NT2/D1 (cell line): ENCODE measurements around the gene SLC12A1.
"Not testable (repeated sequence)": the region's sequence is repeated elsewhere in the genome, so short reads cannot be mapped to it uniquely, and the experiment has no call there.

Source experiments
- DNase-seq: peaks from one replicate; pipeline ENCODE4 v3.0.0-alpha.2; 2011; ENCODE audit warnings: low read depth, low spot score
- H3K27me3 ChIP-seq: 2 replicates; pipeline ENCODE4 v1.6.0; 2011; ENCODE audit warnings: mild to moderate bottlenecking; ENCODE audit not compliant: insufficient read length, insufficient read depth
- H3K36me3 ChIP-seq: 2 replicates; pipeline ENCODE4 v1.6.1; 2011; ENCODE audit warnings: mild to moderate bottlenecking, low read length, mixed read lengths; ENCODE audit not compliant: insufficient read depth, insufficient read length
- H3K4me1 ChIP-seq: 2 replicates; pipeline ENCODE4 v1.5.1; 2011; ENCODE audit not compliant: insufficient read depth, insufficient read length
- H3K4me3 ChIP-seq: 2 replicates; pipeline ENCODE4 v1.5.1; 2011; ENCODE audit warnings: low read depth; ENCODE audit not compliant: insufficient read length
- H3K9ac ChIP-seq: 2 replicates; pipeline ENCODE4 v1.6.0; 2011; ENCODE audit warnings: low read depth; ENCODE audit not compliant: insufficient read length
- H3K9me3 ChIP-seq: 2 replicates; pipeline ENCODE4 v1.5.1; 2011; ENCODE audit warnings: mild to moderate bottlenecking, low read length; ENCODE audit not compliant: insufficient read depth
- SUZ12 ChIP-seq: IDR thresholded peaks from 2 replicates; pipeline ENCODE4 v1.6.1; 2011; ENCODE audit not compliant: insufficient read length, insufficient read depth; ENCODE audit errors: extremely low read depth
- YY1 ChIP-seq: IDR thresholded peaks from 2 replicates; pipeline ENCODE4 v1.6.1; 2011; ENCODE audit not compliant: insufficient read length, insufficient read depth
- ZNF274 ChIP-seq: IDR thresholded peaks from 2 replicates; pipeline ENCODE4 v1.6.1; 2011; ENCODE audit warnings: mild to moderate bottlenecking, low read depth, low read length

Gene SLC12A1

DNA sequence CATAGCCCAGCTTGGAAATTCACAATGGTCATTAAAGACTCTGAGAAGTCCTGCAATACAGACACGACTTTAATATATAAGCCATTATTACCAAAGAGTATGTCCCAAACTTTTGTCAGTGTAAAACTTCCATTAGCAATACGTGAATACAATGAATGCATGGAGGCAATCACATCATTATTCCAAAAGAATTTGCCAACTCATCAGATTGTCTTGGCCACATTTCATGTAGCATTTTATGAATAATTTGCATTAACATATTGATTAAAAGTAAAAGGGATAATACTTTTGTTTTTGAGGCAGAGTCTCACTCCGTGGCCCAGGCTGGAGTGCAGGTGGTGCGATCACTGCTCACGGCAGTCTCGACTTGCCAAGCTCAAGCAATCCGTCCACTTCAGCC is 117.2 kb downstream of the SLC12A1 start:
- Histone ChIP-seq H3K4me3 (no peak overlapping the region), H3K9me3 (no peaks in the 10 kb centered on the region), H3K27me3 (no peaks in the 10 kb centered on the region), H3K9ac (no peak overlapping the region), H3K4me1 (no peaks in the 10 kb centered on the region), H3K36me3 (peaks cover 2% of the 10 kb centered on the region)
- DNase-seq: no peak
- TF ChIP-seq YY1: no peak
- TF ChIP-seq ZNF274: no peak
- TF ChIP-seq SUZ12: no peak

DNA sequence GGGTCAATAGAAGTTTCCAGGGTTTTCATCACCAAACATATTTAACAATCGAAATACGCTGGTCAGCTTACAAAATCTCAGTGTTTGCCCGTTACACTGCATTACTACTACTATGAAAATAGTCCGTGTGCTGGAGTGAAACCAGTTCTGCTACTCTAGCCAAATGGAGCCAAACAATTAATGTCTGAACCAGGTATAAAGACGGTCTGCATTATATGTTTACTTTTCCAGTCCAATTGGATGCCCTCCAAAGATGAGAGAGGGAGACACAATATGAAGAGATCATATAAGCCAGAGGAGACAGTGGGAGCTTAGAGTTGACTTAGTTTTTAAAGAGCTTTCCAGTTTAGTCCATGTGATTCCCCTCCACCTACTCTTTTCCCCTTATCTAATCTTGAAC is 118.8 kb downstream of the SLC12A1 start:
- TF ChIP-seq SUZ12 (no peak), YY1 (no peak), ZNF274 (no peak)
- DNase-seq: no peak
- peaks cover 3% of the 10 kb centered on the region for H3K36me3 ChIP-seq
- H3K9ac ChIP-seq: no peak overlapping the region
- no peaks in the 10 kb centered on the region for H3K27me3 ChIP-seq
- H3K4me1 ChIP-seq: no peaks in the 10 kb centered on the region
- H3K9me3 ChIP-seq: no peaks in the 10 kb centered on the region
- no peak overlapping the region for H3K4me3 ChIP-seq

DNA sequence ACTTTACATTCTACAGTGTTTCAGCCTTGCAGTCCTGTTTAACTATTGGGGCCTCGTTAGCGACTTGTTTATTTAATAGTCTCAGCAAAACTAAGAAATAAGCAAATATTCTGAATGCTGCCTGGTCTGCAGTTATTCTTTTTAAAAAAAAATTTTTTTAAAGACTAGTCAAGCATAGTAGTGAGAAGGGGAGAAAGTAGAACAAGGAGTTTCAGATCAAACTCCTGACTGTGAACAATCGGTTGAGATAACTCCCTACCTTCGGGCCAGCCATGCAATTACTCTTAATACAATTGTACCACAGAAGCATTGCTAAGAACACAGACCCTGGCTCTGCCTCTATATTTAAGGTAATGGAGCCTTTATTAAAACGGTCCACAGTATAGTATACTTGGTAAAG is 119.3 kb downstream of the SLC12A1 start:
- TF ChIP-seq YY1 (no peak), ZNF274 (no peak), SUZ12 (no peak)
- H3K36me3 ChIP-seq: peaks cover 3% of the 10 kb centered on the region
- no peaks in the 10 kb centered on the region for H3K9me3 ChIP-seq
- DNase-seq: no peak
- no peaks in the 10 kb centered on the region for H3K27me3 ChIP-seq
- no peak overlapping the region for H3K9ac ChIP-seq
- no peak overlapping the region for H3K4me3 ChIP-seq
- H3K4me1 ChIP-seq: no peaks in the 10 kb centered on the region

DNA sequence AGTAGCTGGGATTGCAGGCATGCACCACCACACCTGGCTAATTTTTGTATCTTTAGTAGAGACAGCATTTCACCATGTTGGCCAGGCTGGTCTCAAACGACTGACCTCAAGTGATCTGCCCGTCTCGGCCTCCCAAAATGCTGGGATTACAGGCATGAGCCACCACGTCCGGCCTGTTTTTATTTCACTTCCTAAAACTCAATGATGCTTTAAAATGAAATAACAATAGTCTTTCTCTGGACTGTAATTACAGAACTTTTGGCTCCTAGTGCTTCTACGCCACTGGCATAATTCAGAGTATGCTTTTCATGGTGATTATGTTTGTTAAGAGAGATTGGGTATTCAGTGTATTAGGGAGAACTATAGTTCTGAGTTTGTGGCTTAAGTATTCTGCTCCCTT is 120.1 kb downstream of the SLC12A1 start:
- H3K9me3 ChIP-seq, H3K4me1 ChIP-seq, H3K27me3 ChIP-seq, H3K4me3 ChIP-seq, H3K9ac ChIP-seq, DNase-seq, H3K36me3 ChIP-seq: not testable (repeated sequence)

DNA sequence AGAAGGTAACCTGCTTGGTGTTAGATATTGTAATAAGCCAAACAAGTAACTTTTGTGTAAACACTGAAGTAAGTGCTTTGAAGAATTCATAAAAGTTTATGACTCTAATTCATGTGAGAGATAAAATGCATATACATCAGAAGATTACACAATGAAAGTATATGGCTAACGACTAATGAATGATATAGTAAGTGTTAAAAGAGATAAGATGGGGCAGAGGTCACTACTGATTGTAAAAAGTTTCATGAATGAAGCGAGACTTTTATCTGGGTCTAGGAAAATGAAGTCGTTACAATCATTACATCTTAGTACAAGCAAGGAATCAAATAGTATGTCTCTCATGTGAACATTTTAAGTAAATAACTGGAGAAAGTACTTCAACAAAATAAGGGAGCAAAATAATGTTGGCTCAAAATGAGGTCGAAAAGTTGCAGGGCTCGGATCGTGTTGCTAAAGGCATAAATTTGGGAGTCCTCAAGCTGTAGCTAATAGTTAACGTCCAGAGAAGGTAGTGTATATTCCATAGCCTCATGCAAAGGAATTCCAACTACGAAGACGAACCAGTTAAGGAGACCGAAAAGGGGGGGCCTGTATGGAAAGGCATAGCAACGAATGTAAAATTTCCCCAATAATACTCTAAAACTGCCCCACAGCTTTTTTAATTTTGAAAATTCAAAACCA is 124.1 kb downstream of the SLC12A1 start:
- no peaks in the 10 kb centered on the region for H3K9me3 ChIP-seq
- DNase-seq: no peak
- no peaks in the 10 kb centered on the region for H3K4me1 ChIP-seq
- H3K4me3 ChIP-seq: peak overlapping the region; percentile 85
- H3K27me3 ChIP-seq: no peaks in the 10 kb centered on the region
- H3K36me3 ChIP-seq: peaks cover 22% of the 10 kb centered on the region
- TF ChIP-seq ZNF274 (no peak), SUZ12 (no peak), YY1 (no peak)
- H3K9ac ChIP-seq: peak overlapping the region; percentile 94

DNA sequence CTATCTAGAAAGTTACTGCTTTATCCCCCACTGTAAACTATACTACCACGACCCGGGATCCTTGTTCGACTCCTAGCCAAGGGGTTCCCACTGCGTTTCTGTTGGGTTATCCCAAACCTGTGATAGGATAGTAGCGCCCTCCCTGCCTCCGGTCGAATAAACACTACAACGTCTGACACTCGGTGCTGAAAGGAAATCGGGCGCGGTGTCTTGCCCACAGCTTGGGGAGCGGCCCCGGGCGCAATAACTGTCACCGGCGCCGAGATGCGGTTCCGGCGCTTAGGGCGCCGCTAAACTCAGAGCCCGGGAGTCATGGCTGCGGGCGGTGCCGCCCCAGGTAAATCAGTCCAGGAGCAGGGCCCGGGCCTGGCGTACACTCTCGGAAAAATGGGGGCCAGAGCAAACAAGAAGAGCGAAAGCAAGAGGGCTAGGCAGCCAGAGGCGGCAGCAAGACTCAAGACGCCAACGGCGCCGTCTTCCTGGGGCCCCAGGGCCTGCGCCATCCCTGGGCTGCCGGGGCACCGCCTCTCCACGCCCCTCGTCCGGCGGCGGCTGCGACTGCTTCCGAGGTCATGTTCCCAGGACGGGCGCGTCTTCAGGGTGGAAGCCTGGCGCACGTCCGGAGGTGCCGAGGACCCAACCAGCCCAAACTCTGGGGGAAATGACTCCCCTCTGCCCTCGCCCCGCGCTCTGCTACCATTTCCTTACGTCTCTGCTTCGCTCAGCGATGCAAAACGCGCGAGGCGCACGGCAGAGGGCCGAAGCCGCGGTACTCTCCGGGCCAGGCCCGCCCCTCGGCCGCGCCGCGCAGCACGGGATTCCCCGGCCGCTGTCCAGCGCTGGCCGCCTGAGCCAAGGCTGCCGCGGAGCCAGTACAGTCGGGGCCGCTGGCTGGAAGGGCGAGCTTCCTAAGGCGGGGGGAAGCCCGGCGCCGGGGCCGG is 125.0 kb downstream of the SLC12A1 start, which contains the start of gene DUT:
TSS of gene DUT (plus strand) at position 575 of the 941 bp plus-strand sequence. CDS start at position 662, 87 bp downstream.
- Histone ChIP-seq H3K4me3 (peak within 1 kb of the TSS; percentile 85), H3K9ac (peak within 1 kb of the TSS; percentile 94), H3K36me3 (peaks cover 30% of the 10 kb centered on the region), H3K9me3 (no peaks in the 10 kb centered on the region), H3K4me1 (peaks cover 2% of the 10 kb centered on the region), H3K27me3 (no peaks in the 10 kb centered on the region)
- no peak for TF ChIP-seq ZNF274
- no peak for TF ChIP-seq YY1
- TF ChIP-seq SUZ12: no peak
- no peak for DNase-seq

DNA sequence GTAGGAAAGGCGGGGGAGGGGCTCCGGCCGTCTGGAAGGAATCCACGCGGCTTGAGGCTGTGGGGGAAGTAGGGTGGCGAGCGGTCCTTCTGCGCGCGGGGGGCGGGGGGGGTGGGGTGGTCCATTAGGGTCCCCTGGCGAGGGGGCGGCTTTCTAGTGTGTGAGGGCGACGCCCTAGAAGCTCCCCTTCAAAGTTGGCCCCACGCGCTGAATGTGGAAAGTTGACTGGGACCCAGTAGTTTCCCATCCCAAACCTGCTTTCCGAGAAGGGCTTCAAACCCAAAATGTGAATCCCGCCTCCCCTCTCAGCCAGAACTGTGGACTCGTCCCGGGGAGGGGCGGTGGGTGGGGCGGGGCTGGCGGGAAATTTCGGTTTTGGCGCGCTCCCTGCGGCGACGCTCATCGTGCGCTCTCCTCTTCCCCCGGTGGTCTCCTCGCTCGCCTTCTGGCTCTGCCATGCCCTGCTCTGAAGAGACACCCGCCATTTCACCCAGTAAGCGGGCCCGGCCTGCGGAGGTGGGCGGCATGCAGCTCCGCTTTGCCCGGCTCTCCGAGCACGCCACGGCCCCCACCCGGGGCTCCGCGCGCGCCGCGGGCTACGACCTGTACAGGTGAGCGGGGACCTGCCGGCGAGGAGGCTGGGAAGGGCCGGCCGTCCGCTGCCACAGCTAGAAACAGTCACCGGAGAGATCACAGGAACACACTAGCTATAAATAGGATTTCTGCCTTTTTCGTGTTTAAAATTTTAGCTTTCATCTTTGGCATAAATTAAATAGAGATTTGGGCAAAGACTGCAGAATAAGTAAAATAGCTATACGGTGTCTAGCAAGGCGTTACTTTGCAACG is 125.9 kb downstream of the SLC12A1 start:
- DNase-seq: no peak

More for the DNA sequence above, 125.9 kb downstream of the SLC12A1 start:
- peaks cover 37% of the 10 kb centered on the region for H3K36me3 ChIP-seq
- no peaks in the 10 kb centered on the region for H3K9me3 ChIP-seq
- H3K4me1 ChIP-seq: peaks cover 2% of the 10 kb centered on the region
- H3K27me3 ChIP-seq: no peaks in the 10 kb centered on the region
- no peak for TF ChIP-seq ZNF274
- TF ChIP-seq YY1: no peak
- no peak for TF ChIP-seq SUZ12
- H3K9ac ChIP-seq: peak overlapping the region; percentile 94
- peak overlapping the region; percentile 85 for H3K4me3 ChIP-seq
